Measurements from ENCODE around the gene PKP1.

The PKP1 gene

DNA sequence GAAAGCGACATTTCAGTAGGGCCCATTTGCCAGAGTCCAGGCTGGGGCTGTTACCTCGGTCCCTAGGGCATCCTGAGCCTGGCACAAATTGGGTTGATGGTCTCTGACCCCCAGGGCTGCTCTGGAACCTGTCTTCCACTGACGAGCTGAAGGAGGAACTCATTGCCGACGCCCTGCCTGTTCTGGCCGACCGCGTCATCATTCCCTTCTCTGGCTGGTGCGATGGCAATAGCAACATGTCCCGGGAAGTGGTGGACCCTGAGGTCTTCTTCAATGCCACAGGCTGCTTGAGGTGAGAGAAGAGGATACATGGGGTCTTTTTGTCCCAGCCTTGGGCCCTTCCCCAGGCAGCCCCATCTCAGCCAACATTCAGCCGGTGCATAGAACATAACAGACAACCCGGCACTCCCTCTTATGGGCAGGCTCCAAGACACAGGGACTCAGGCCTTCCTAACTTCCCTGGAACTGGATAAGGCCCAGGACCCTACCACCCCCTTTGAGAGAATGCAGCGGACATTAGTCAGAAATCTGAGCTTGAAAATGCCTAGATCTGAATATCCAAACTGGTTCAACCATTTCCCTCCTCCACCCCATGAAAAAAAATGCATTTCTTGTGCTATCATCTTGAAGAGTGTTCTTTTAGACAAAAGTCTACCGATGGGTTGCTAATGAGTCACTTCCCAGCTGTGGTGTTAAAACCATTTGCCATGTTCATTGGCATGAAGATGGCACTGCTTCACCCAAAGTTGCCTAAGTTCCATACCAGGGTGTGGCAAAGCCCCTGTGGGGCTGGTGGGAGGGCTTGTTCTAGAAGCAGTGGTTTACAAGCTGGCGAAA lies 35.4 kb downstream of the PKP1 start:
- no peak for TF ChIP-seq CTCF (IDR thresholded peaks at IDR 0.05; ENCODE audit: insufficient read depth, low read depth, low read length, missing control alignments)
- peak; percentile 59 for DNase-seq (ENCODE audit: low read depth)
- H3K4me3 ChIP-seq (ENCODE audit: low read length): no peak overlapping the region

GRCh38 chr1:201319631-201320030 lies 36.3 kb downstream of the PKP1 start:
- TF ChIP-seq CTCF (IDR thresholded peaks at IDR 0.05; ENCODE audit: insufficient read depth, low read depth, low read length, missing control alignments): no peak
- no peak for DNase-seq (ENCODE audit: low read depth)
- no peak overlapping the region for H3K4me3 ChIP-seq (ENCODE audit: low read length)

DNA sequence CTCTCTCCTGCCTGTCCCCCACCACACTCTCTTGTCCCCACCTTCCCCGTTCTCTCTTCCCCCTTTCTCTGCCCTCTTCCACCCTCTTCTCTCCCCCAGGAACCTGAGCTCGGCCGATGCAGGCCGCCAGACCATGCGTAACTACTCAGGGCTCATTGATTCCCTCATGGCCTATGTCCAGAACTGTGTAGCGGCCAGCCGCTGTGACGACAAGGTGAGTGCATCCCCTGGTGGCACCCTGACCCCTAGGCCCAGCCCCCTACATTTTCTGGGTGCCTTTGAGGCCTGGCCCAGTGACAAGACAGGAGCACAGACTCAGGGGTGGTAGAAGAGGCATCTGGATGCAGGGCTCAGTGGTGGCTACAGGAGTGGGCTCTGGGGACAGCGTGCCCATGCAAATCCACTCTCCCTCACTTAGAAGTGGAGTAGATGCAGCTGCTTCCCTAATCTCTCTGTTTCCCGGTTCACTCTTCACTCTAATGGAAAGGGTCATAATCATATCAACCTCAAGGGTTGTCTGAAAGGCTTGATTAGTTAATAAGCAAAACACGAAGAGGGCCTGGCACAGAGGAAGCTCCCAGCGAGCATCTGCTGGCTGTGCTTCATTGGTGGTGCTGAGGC lies 37.0 kb downstream of the PKP1 start:
- H3K4me3 ChIP-seq (ENCODE audit: low read length): no peak overlapping the region
- no peak for TF ChIP-seq CTCF (IDR thresholded peaks at IDR 0.05; ENCODE audit: insufficient read depth, low read depth, low read length, missing control alignments)
- DNase-seq (ENCODE audit: low read depth): no peak

DNA sequence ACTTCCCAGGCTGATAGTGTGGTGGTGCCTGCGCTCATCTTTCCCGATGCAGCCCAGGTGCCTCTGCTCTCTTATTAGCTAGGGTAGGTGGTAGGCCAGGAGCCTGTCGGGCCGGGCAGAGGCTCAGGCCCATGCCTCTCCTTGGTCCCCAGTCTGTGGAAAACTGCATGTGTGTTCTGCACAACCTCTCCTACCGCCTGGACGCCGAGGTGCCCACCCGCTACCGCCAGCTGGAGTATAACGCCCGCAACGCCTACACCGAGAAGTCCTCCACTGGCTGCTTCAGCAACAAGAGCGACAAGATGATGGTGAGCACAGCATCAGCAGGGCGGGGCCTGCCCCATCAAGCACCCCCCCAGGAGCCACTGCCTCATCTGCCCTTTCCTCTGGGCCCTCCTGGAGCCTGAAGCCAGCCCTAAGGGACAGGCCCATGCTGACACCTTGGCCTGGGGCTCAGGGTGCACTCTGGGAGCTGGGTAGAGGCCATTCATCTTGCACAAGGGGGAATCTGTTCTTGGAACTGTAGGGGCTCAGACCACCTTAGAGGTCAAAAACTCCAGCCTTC lies 38.6 kb downstream of the PKP1 start:
- no peak for DNase-seq (ENCODE audit: low read depth)
- TF ChIP-seq CTCF (IDR thresholded peaks at IDR 0.05; ENCODE audit: insufficient read depth, low read depth, low read length, missing control alignments): no peak
- no peak overlapping the region for H3K4me3 ChIP-seq (ENCODE audit: low read length)

DNA sequence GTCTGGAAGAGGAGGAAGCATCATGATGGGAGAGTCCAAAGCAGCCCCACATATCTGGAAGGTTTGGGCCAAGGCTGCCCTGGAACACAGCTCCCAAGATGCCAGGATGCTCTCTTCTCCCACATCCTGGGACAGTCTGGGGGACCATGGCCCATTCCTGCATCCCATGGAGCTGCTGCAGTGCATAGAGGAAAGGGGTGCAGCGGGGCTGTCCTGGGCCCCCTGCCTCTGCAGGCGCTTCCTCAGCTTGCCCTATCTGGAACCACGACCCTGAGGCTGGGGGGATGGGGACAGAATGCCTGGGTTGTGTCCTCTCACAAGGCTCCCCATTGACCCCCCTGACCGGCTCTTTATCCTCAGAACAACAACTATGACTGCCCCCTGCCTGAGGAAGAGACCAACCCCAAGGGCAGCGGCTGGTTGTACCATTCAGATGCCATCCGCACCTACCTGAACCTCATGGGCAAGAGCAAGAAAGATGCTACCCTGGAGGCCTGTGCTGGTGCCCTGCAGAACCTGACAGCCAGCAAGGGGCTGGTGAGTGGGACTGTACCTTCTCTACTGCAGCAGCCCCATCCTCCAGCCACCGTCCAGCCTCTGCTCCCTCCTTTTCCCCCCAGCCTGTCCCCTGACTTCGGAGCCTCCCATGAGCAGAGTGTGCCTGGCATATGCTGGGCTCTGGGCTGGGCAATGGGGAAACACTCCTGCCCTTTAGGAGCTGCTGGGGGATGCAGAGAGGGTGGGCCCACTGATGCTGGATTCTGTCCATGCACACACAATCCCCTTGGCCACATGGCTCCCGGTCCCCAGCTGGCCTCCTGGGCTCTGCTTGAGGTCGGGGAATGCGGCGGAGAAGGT lies 39.6 kb downstream of the PKP1 start:
- no peak for TF ChIP-seq CTCF (IDR thresholded peaks at IDR 0.05; ENCODE audit: insufficient read depth, low read depth, low read length, missing control alignments)
- H3K4me3 ChIP-seq (ENCODE audit: low read length): no peak overlapping the region
- no peak for DNase-seq (ENCODE audit: low read depth)

GRCh38 chr1:201324306-201324705 lies 41.0 kb downstream of the PKP1 start:
- no peak for DNase-seq (ENCODE audit: low read depth)
- no peak overlapping the region for H3K4me3 ChIP-seq (ENCODE audit: low read length)
- TF ChIP-seq CTCF (IDR thresholded peaks at IDR 0.05; ENCODE audit: insufficient read depth, low read depth, low read length, missing control alignments): no peak

Data from epithelial cell of esophagus (primary cell).